ENCODE results near the gene CD27.

The CD27 gene

DNA sequence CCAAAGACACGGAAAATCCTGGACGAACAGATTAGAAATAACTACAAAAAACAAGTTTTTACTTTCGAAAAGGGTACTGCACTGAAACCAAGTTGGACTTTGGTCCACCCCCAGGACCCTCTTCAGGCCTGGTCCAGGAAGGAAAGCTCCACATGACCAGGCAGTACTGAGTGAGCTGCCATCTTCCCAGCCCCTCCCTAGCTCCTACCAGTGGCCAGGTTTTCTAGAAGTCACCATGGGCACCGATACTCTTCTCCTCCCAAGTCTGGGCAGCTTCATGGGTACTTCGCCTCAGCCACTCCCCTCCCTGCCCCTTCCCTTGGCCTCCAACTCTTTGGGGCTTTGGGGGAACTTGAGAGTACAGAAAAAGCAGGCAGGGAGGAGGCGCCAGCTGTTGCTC lies 19.1 kb downstream of the CD27 start:
- Histone ChIP-seq H3K27ac (ENCODE audit: extremely low read depth, low read depth, low read length) (no peak overlapping the region), H3K9me3 (ENCODE audit: control insufficient read depth, insufficient read depth, low read depth, low read length) (no peaks in the 10 kb centered on the region), H3K36me3 (ENCODE audit: control insufficient read depth in 2 of 2, insufficient read depth in 1 of 2, low read length in 2 of 2) (peaks cover 9 to 70% of the 10 kb centered on the region in 2 experiments), H3K4me1 (ENCODE audit: control insufficient read depth, insufficient read depth, low read length) (no peaks in the 10 kb centered on the region), H3K4me3 (ENCODE audit: low read depth, low read length) (no peak overlapping the region)
- TF ChIP-seq ZNF341 (tag by site-specific recombination; IDR thresholded peaks at IDR 0.05; ENCODE audit: low read depth) = no peak
- no peak for TF ChIP-seq GLI4 (tag by site-specific recombination; IDR thresholded peaks at IDR 0.05)
- TF ChIP-seq, protein P1, sequence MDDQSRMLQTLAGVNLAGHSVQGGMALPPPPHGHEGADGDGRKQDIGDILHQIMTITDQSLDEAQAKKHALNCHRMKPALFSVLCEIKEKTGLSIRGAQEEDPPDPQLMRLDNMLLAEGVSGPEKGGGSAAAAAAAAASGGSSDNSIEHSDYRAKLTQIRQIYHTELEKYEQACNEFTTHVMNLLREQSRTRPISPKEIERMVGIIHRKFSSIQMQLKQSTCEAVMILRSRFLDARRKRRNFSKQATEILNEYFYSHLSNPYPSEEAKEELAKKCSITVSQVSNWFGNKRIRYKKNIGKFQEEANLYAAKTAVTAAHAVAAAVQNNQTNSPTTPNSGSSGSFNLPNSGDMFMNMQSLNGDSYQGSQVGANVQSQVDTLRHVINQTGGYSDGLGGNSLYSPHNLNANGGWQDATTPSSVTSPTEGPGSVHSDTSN (CRISPR knock-in tag; IDR thresholded peaks at IDR 0.05) = no peak
- TF ChIP-seq ZNF585B (tag by site-specific recombination; IDR thresholded peaks at IDR 0.05) = no peak
- TF ChIP-seq, protein P2, sequence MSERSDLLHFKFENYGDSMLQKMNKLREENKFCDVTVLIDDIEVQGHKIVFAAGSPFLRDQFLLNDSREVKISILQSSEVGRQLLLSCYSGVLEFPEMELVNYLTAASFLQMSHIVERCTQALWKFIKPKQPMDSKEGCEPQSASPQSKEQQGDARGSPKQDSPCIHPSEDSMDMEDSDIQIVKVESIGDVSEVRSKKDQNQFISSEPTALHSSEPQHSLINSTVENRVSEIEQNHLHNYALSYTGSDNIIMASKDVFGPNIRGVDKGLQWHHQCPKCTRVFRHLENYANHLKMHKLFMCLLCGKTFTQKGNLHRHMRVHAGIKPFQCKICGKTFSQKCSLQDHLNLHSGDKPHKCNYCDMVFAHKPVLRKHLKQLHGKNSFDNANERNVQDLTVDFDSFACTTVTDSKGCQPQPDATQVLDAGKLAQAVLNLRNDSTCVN (tag by site-specific recombination; optimal IDR thresholded peaks at IDR 0.05) = no peak
- TF ChIP-seq WT1 (tag by site-specific recombination; IDR thresholded peaks at IDR 0.05) = no peak
- no peak for TF ChIP-seq ZSCAN16 (tag by site-specific recombination; IDR thresholded peaks at IDR 0.05)
- TF ChIP-seq MZF1 (tag by site-specific recombination; IDR thresholded peaks at IDR 0.05; ENCODE audit: borderline replicate concordance) = no peak
- no peak for TF ChIP-seq ZNF354C (tag by site-specific recombination; IDR thresholded peaks at IDR 0.05; ENCODE audit: borderline replicate concordance, low read depth)
- TF ChIP-seq ZNF174 (tag by site-specific recombination; IDR thresholded peaks at IDR 0.05) = no peak
- TF ChIP-seq ZNF785 (tag by site-specific recombination; IDR thresholded peaks at IDR 0.05) = no peak
- TF ChIP-seq BCL6B (tag by site-specific recombination; IDR thresholded peaks at IDR 0.05) = no peak
- TF ChIP-seq KLF10 (tag by site-specific recombination; IDR thresholded peaks at IDR 0.05) = no peak
- ChIA-PET POLR2A (interaction anchor here (1.8 kb wide), 1 partner anchor 40 kb away, joined by 4 read pairs; no protein-coding TSS in a partner anchor), CTCF (interaction anchor here (0.6 to 1.7 kb wide), 9 partner anchors 12 to 409 kb away, joined by 3 to 11 read pairs (median 3); partner anchors contain the start of gene TAPBPL)

DNA sequence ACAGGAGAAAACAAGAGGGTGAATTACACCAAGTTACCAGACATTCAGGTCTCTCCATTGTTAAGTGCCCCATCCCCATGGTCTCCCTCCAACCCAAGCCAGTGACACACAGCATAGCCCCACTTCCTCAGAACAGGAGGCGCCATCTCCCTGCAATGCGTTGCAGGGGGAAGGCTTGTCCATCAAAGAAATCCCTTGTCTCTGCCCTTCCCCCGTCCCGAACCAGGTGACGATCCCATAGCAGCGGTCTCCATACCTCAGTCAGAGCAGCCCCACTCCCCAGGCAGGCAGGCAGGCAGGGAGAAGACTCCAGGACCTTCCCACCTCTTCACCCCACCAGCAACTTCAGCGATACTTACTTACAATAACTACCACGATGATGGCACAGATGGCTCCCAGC lies 19.8 kb downstream of the CD27 start:
- POLR2A ChIA-PET = interaction anchor here (1.2 to 2.2 kb wide), 4 partner anchors 40 to 142 kb away, joined by 3 to 13 read pairs (median 4); no protein-coding TSS in a partner anchor
- TF ChIP-seq ZNF677 (tag by site-specific recombination; IDR thresholded peaks at IDR 0.05) (no peak), ZNF610 (tag by site-specific recombination; IDR thresholded peaks at IDR 0.05; ENCODE audit: borderline replicate concordance) (no peak), KLF1 (tag by site-specific recombination; IDR thresholded peaks at IDR 0.05) (no peak), ZNF624 (tag by site-specific recombination; IDR thresholded peaks at IDR 0.05) (no peak), ZNF76 (tag by site-specific recombination; IDR thresholded peaks at IDR 0.05; ENCODE audit: borderline replicate concordance, low read depth) (no peak), ZEB2 (tag by site-specific recombination; IDR thresholded peaks at IDR 0.05) (no peak), ZNF660 (tag by site-specific recombination; IDR thresholded peaks at IDR 0.05) (no peak), ZNF514 (tag by site-specific recombination; IDR thresholded peaks at IDR 0.05) (no peak), ZFHX2 (tag by site-specific recombination; conservative IDR thresholded peaks at IDR 0.05) (no peak), ZNF426 (tag by site-specific recombination; IDR thresholded peaks at IDR 0.05) (no peak), REST (tag by site-specific recombination; IDR thresholded peaks at IDR 0.05) (no peak)
- CTCF ChIA-PET = interaction anchor here (0.7 to 2.2 kb wide), 28 partner anchors 8 to 475 kb away, joined by 3 to 73 read pairs (median 6); partner anchors contain the start of genes MRPL51 and TAPBPL
- Histone ChIP-seq H3K36me3 (ENCODE audit: control insufficient read depth in 2 of 2, insufficient read depth in 1 of 2, low read length in 2 of 2) (peaks cover 9 to 69% of the 10 kb centered on the region in 2 experiments), H3K27ac (ENCODE audit: extremely low read depth, low read depth, low read length) (no peak overlapping the region), H3K9me3 (ENCODE audit: control insufficient read depth, insufficient read depth, low read depth, low read length) (no peaks in the 10 kb centered on the region), H3K4me3 (ENCODE audit: low read depth, low read length) (no peak overlapping the region), H3K4me1 (ENCODE audit: control insufficient read depth, insufficient read depth, low read length) (no peaks in the 10 kb centered on the region; the same call in 1 of the 2 replicates)
